NCI-H2171 (cell line): ENCODE data around the gene PI4K2A.

Experiments used
- DNase-seq: peaks from one replicate; lab custom pipeline; 2025; lab: John Stamatoyannopoulos, UW

Gene PI4K2A

GRCh38 chr10:97640174-97640867 lies at the start of gene PI4K2A:
TSS of gene PI4K2A (plus strand) at chr10:97640671. CDS start at chr10:97640743, 72 bp downstream.
- peak; percentile 92 for DNase-seq

GRCh38 chr10:97590748-97591495 lies 49.5 kb upstream of the PI4K2A start:
- DNase-seq, result no peak

- no peak for DNase-seq
Observed at GRCh38 chr10:97593421-97593820, 47.0 kb upstream of the PI4K2A start.

- DNase-seq, result no peak
Observed at GRCh38 chr10:97596101-97597082, 44.1 kb upstream of the PI4K2A start.

GRCh38 chr10:97597778-97598177 lies 42.7 kb upstream of the PI4K2A start:
- DNase-seq, result no peak

- no peak for DNase-seq
Observed at GRCh38 chr10:97598407-97599271, 41.8 kb upstream of the PI4K2A start.

GRCh38 chr10:97599272-97599619 lies 41.2 kb upstream of the PI4K2A start:
- no peak for DNase-seq

- no peak for DNase-seq
Observed at GRCh38 chr10:97600616-97601015, 39.9 kb upstream of the PI4K2A start.

GRCh38 chr10:97601268-97602215 lies 38.9 kb upstream of the PI4K2A start:
- no peak for DNase-seq

GRCh38 chr10:97607095-97607636 lies 33.3 kb upstream of the PI4K2A start:
- no peak for DNase-seq

GRCh38 chr10:97608991-97609561 lies 31.4 kb upstream of the PI4K2A start:
- DNase-seq, result no peak

- no peak for DNase-seq
Observed at GRCh38 chr10:97611473-97611872, 29.0 kb upstream of the PI4K2A start.

- DNase-seq, result peak; percentile 2
Observed at GRCh38 chr10:97612386-97612785, 28.1 kb upstream of the PI4K2A start.

GRCh38 chr10:97618285-97618684 lies 22.2 kb upstream of the PI4K2A start:
- no peak for DNase-seq

- DNase-seq, result no peak
Observed at GRCh38 chr10:97618733-97619132, 21.7 kb upstream of the PI4K2A start.

- DNase-seq, result no peak
Observed at GRCh38 chr10:97623277-97623676, 17.2 kb upstream of the PI4K2A start.

- no peak for DNase-seq
Observed at GRCh38 chr10:97627731-97628130, 12.7 kb upstream of the PI4K2A start.

- DNase-seq, result no peak
Observed at GRCh38 chr10:97628228-97628627, 12.2 kb upstream of the PI4K2A start.

GRCh38 chr10:97629289-97629688 lies 11.2 kb upstream of the PI4K2A start:
- no peak for DNase-seq

GRCh38 chr10:97631098-97631497 lies 9.4 kb upstream of the PI4K2A start:
- no peak for DNase-seq
